NB4 (cell line): Measurements from ENCODE around the gene SHROOM2.

Experiments used
- CTCF ChIP-seq: IDR thresholded peaks from one replicate; pipeline ENCODE4 v1.5.1; 2012; ENCODE audit warnings: low read depth, low read length
- MAX ChIP-seq: IDR thresholded peaks from 2 replicates; pipeline ENCODE4 v1.6.1; 2011; ENCODE audit warnings: low read depth, low read length

GRCh38 chrX:9948406-9948805, 162.2 kb downstream of the SHROOM2 start:
- no peak for TF ChIP-seq MAX
- no peak for TF ChIP-seq CTCF
